Measurements from ENCODE around the gene C6orf47. TPM values are rescaled to one million over a fixed set of nuclear protein-coding genes. Genes with fewer than 3 reads are reported as not detected.

The C6orf47 gene
- total RNA-seq, 1 donor from 2014 or later, result 23.5 TPM

Small RNAs within 50 kb of the gene (microRNA-seq; reads per million reads assigned to microRNA genes)
- gene MIR4646, result 8.3 reads per million, percentile 13 among the genes with 10 or more reads in this experiment
- gene MIR6832, result 4.1 reads per million

Other genes with a start within 250 kb of the C6orf47 start
- 0.61 TPM in 1 of 2 replicates, not detected in the other for gene MICB, start 162.6 kb downstream of the C6orf47 start, total RNA-seq
- not detected in 2 replicates for gene MCCD1, start 131.8 kb downstream of the C6orf47 start, total RNA-seq
- 836 and 881 TPM in 2 replicates for gene DDX39B, start 118.8 kb downstream of the C6orf47 start, total RNA-seq
- 3.3 and 5.1 TPM in 2 replicates for gene ATP6V1G2, start 114.2 kb downstream of the C6orf47 start, total RNA-seq
- 25.7 and 28.6 TPM in 2 replicates for gene NFKBIL1, start 113.2 kb downstream of the C6orf47 start, total RNA-seq
- gene LTA, start 88.5 kb downstream of the C6orf47 start, total RNA-seq, result 0.26 and 0.36 TPM in 2 replicates
- gene TNF, start 85.2 kb downstream of the C6orf47 start, total RNA-seq, result not detected in 2 replicates
- not detected in 2 replicates for gene LTB, start 78.4 kb downstream of the C6orf47 start, total RNA-seq
- gene LST1, start 74.5 kb downstream of the C6orf47 start, total RNA-seq, result not detected in 2 replicates
- gene NCR3, start 67.8 kb downstream of the C6orf47 start, total RNA-seq, result not detected in 2 replicates
- not detected in 2 replicates for gene AIF1, start 45.5 kb downstream of the C6orf47 start, total RNA-seq
- 347 and 356 TPM in 2 replicates for gene PRRC2A, start 40.1 kb downstream of the C6orf47 start, total RNA-seq
- 439 and 459 TPM in 2 replicates for gene BAG6, start 8.1 kb downstream of the C6orf47 start, total RNA-seq
- gene APOM, start 4.9 kb downstream of the C6orf47 start, total RNA-seq, result 3.8 and 4.2 TPM in 2 replicates
- gene GPANK1, start 4.2 kb upstream of the C6orf47 start, total RNA-seq, result 16.8 and 17.6 TPM in 2 replicates
- gene CSNK2B, start 5.3 kb upstream of the C6orf47 start, total RNA-seq, result 185 and 188 TPM in 2 replicates
- 24.0 and 24.2 TPM in 2 replicates for gene LY6G5B, start 9.2 kb upstream of the C6orf47 start, total RNA-seq
- gene LY6G5C, start 20.3 kb upstream of the C6orf47 start, total RNA-seq, result 9.1 and 11.0 TPM in 2 replicates
- 70.9 and 73.6 TPM in 2 replicates for gene ABHD16A, start 42.5 kb upstream of the C6orf47 start, total RNA-seq
- not detected in 2 replicates for gene LY6G6F, start 46.1 kb upstream of the C6orf47 start, total RNA-seq
- not detected in 2 replicates for gene LY6G6D, start 54.6 kb upstream of the C6orf47 start, total RNA-seq
- gene LY6G6C, start 61.0 kb upstream of the C6orf47 start, total RNA-seq, result 1.2 TPM in 2 replicates
- not detected in 2 replicates for gene MPIG6B, start 62.6 kb upstream of the C6orf47 start, total RNA-seq
- 186 and 194 TPM in 2 replicates for gene DDAH2, start 68.5 kb upstream of the C6orf47 start, total RNA-seq
- gene CLIC1, start 75.8 kb upstream of the C6orf47 start, total RNA-seq, result 305 and 313 TPM in 2 replicates
- 79.5 and 86.2 TPM in 2 replicates for gene MSH5, start 79.2 kb upstream of the C6orf47 start, total RNA-seq
- 21.3 and 25.1 TPM in 2 replicates for gene SAPCD1, start 101.9 kb upstream of the C6orf47 start, total RNA-seq
- gene VWA7, start 116.5 kb upstream of the C6orf47 start, total RNA-seq, result 2.0 and 2.7 TPM in 2 replicates
- gene VARS1, start 135.0 kb upstream of the C6orf47 start, total RNA-seq, result 162 and 163 TPM in 2 replicates
- gene LSM2, start 146.2 kb upstream of the C6orf47 start, total RNA-seq, result 122 and 135 TPM in 2 replicates
- gene HSPA1L, start 154.5 kb upstream of the C6orf47 start, total RNA-seq, result 1.5 and 1.8 TPM in 2 replicates
- gene HSPA1A, start 154.8 kb upstream of the C6orf47 start, total RNA-seq, result 70.3 and 72.3 TPM in 2 replicates
- 78.5 and 82.5 TPM in 2 replicates for gene HSPA1B, start 167.0 kb upstream of the C6orf47 start, total RNA-seq
- gene NEU1, start 202.0 kb upstream of the C6orf47 start, total RNA-seq, result 46.3 and 49.9 TPM in 2 replicates
- gene SLC44A4, start 218.2 kb upstream of the C6orf47 start, total RNA-seq, result 0.32 and 0.84 TPM in 2 replicates
- gene EHMT2, start 236.9 kb upstream of the C6orf47 start, total RNA-seq, result 202 and 205 TPM in 2 replicates
- 60.8 and 61.1 TPM in 2 replicates for gene ZBTB12, start 241.3 kb upstream of the C6orf47 start, total RNA-seq

All from neural crest cell (in vitro differentiated cells).